B cell (primary cell): ENCODE measurements around the gene HENMT1. TPM values are rescaled to one million over a fixed set of nuclear protein-coding genes. Genes with fewer than 3 reads are reported as not detected.
"Not testable (repeated sequence)": the region's sequence is repeated elsewhere in the genome, so short reads cannot be mapped to it uniquely, and the experiment has no call there.

Source experiments
- ATAC-seq: fragments of 200-7000 bp; cut with Tn5 transposase; one replicate; pipeline ENCODE4 v1.10.0; 2021; ENCODE audit warnings: low read depth, mild to moderate bottlenecking, moderate number of reproducible peaks, moderate library complexity
- CTCF ChIA-PET: fragments of 350-600 bp; sonication (Branson Sonifier 250); formaldehyde crosslinking; loops from one replicate; lab custom pipeline; 2021; ENCODE audit warnings: antibody characterized with exemption, inconsistent platforms; lab: Charles Lee
- POLR2A ChIA-PET: fragments of 350-600 bp; sonication (Branson Sonifier 250); formaldehyde crosslinking; loops from one replicate; lab custom pipeline; 2021; ENCODE audit warnings: antibody characterized with exemption; lab: Charles Lee
- DNase-seq: peaks from one replicate; pipeline ENCODE4 v3.0.0; 2013
- H2AFZ ChIP-seq: 2 replicates; pipeline ENCODE4 v1.6.1; 2012; ENCODE audit warnings: mild to moderate bottlenecking, low read depth, low read length; ENCODE audit not compliant: insufficient read depth, poor library complexity, severe bottlenecking
- H3K27ac ChIP-seq, 2 donors: 1 replicate in 1 of 2; 2 replicates in 1 of 2; pipeline ENCODE4 v1.5.1; 2012 to 2013; ENCODE audit warnings: low read length in 2 of 2, mild to moderate bottlenecking in 2 of 2, moderate library complexity in 1 of 2
- H3K27me3 ChIP-seq, 4 experiments: fragments of 200-600 bp in 1 of 4; sonication (generic) in 1 of 4; replicated peaks in 1 of 4; 1 replicate in 2 of 4; 2 replicates in 2 of 4; pipeline versions ENCODE4 v1.6.1 to v1.7.0; 2013 to 2016; ENCODE audit warnings: low read length in 3 of 4, mild to moderate bottlenecking in 2 of 4, mixed read lengths in 1 of 4, moderate library complexity in 1 of 4; ENCODE audit not compliant: insufficient read depth in 4 of 4, control insufficient read depth in 3 of 4; ENCODE audit errors: control extremely low read depth in 1 of 4
- H3K36me3 ChIP-seq, 2 experiments: replicated peaks in 1 of 2; 1 replicate in 1 of 2; 2 replicates in 1 of 2; pipeline versions ENCODE4 v1.6.1 to v1.7.1; 2013; ENCODE audit warnings: low read length in 1 of 2; ENCODE audit not compliant: insufficient read depth in 2 of 2, control insufficient read depth in 1 of 2; ENCODE audit errors: control extremely low read depth in 1 of 2, extremely low read depth in 1 of 2
- H3K4me1 ChIP-seq, 2 donors: fragments of 200-600 bp in 1 of 2; sonication (generic) in 1 of 2; 1 replicate in 1 of 2; 2 replicates in 1 of 2; pipeline versions ENCODE4 v1.5.1 to v1.6.1; 2013 to 2017; ENCODE audit warnings: low read length in 2 of 2; ENCODE audit not compliant: control insufficient read depth in 2 of 2, insufficient read depth in 2 of 2
- H3K4me2 ChIP-seq: replicated peaks from 2 replicates; pipeline ENCODE3; 2012; ENCODE audit warnings: mild to moderate bottlenecking, low read depth, low read length; ENCODE audit not compliant: poor library complexity, severe bottlenecking
- H3K4me3 ChIP-seq, 5 experiments: fragments of 200-600 bp in 1 of 5; sonication (generic) in 1 of 5; 1 replicate in 3 of 5; 2 replicates in 2 of 5; pipeline versions ENCODE4 v1.5.1 to v1.7.0; 2011 to 2016; ENCODE audit warnings: low read length in 4 of 5, mild to moderate bottlenecking in 4 of 5, low read depth in 2 of 5, control low read depth in 1 of 5, moderate library complexity in 1 of 5; ENCODE audit not compliant: insufficient read depth in 1 of 5; ENCODE audit errors: control extremely low read depth in 1 of 5, extremely low read depth in 1 of 5
- H3K79me2 ChIP-seq: fragments of 200-600 bp; sonication (generic); one replicate; pipeline ENCODE4 v1.6.0; 2016; ENCODE audit warnings: low read length; ENCODE audit not compliant: control insufficient read depth, insufficient read depth
- H3K9ac ChIP-seq: fragments of 200-600 bp; sonication (generic); 2 replicates; pipeline ENCODE4 v1.6.1; 2017; ENCODE audit warnings: mild to moderate bottlenecking, low read length, moderate library complexity
- H3K9me3 ChIP-seq, 3 donors: one replicate each; pipeline versions ENCODE4 v1.6.1 to v1.7.1; 2013; ENCODE audit warnings: low read length in 2 of 3; ENCODE audit not compliant: control insufficient read depth in 2 of 3, insufficient read depth in 1 of 3; ENCODE audit errors: control extremely low read depth in 1 of 3
- H4K20me1 ChIP-seq: 2 replicates; pipeline ENCODE4 v1.6.0; 2012; ENCODE audit warnings: mild to moderate bottlenecking, low read length; ENCODE audit not compliant: insufficient read depth, control insufficient read depth, poor library complexity, severe bottlenecking
- H3K27ac Mint-ChIP-seq: one replicate; pipeline ENCODE4 v1.8.0; 2021; ENCODE audit warnings: mixed read lengths
- H3K27me3 Mint-ChIP-seq: one replicate; pipeline ENCODE4 v1.8.0; 2021; ENCODE audit warnings: mixed read lengths
- H3K4me1 Mint-ChIP-seq: one replicate; pipeline ENCODE4 v1.8.0; 2021; ENCODE audit warnings: mixed read lengths
- H3K4me3 Mint-ChIP-seq: one replicate; pipeline ENCODE4 v1.8.0; 2021; ENCODE audit warnings: mixed read lengths
- H3K9me3 Mint-ChIP-seq: one replicate; pipeline ENCODE4 v1.8.0; 2022; ENCODE audit warnings: mixed read lengths; ENCODE audit not compliant: insufficient read depth
- CTCF ChIP-seq: fragments of 200-600 bp; IDR thresholded peaks from one replicate; pipeline ENCODE4 v1.8.0; 2022; ENCODE audit warnings: antibody characterized with exemption, mild to moderate bottlenecking
- EZH2 ChIP-seq: IDR thresholded peaks from 2 replicates; pipeline ENCODE4 v1.6.1; 2012; ENCODE audit warnings: borderline replicate concordance, low read depth, mild to moderate bottlenecking, moderate library complexity, low read length; ENCODE audit not compliant: insufficient read depth, poor library complexity, severe bottlenecking
- WGBS: methylation state at CpG from one replicate; pipeline ENCODE4 v1.1.5; 2013; ENCODE audit warnings: missing lambda C conversion rate; ENCODE audit not compliant: insufficient coverage; 5-methylcytosine and 5-hydroxymethylcytosine counted together
- intact Hi-C: fragments of 100-400 bp; cut with micrococcal nuclease; formaldehyde crosslinking; loops from one replicate; pipeline ENCODE4 v1.10.0; 2022
- polyA plus RNA-seq: library from polyadenylated mRNA; depleted of rRNA; stranded (reverse); fragments of >200 nt; gene quantifications from 2 replicates; pipeline ENCODE4 v1.2.3, GENCODE V29; 2012
- total RNA-seq, 2 donors: library from RNA; stranded (reverse); fragments of 120-200 nt in 1 of 2; gene quantifications; 1 replicate in 1 of 2; 2 replicates in 1 of 2; pipeline versions ENCODE4 v1.2.3 to v1.2.4, GENCODE V29; 2013 to 2022

HENMT1 gene
- total and polyA plus RNA-seq, 2 donors (not counting 1 experiment from before 2014, with no cell fraction given), result 4.2 to 6.4 TPM

DNA sequence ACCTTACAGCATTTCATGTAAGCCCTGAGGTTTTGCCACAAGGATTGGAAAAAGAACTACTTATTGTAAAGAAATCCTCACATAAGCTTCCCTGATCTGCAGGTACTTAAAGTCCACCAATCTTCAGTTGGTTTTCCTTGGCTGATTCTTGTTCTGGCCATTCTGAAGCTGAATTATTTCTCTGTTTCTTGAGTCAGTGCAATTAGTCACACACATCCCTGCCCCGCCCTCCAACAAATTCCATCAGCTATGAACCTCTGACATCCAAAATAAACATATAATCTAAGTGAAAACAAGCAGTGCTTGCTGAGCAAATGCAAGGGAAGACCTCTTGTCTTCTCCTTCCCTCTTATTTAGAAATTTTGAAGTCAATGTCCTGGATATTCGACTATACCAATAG, 43.6 kb upstream of the HENMT1 start:
- POLR2A ChIA-PET, result no interaction called here
- CTCF ChIA-PET, result interaction anchor here (1.1 to 1.3 kb wide), 2 partner anchors 12 kb away, joined by 4 to 5 read pairs; partner anchors contain the start of gene PRPF38B
- TF ChIP-seq CTCF (no peak), EZH2 (no peak)
- H3K9me3 Mint-ChIP-seq, result no peaks in the 10 kb centered on the region
- H3K27ac Mint-ChIP-seq, result no peak overlapping the region
- no peaks in the 10 kb centered on the region for H3K9me3 ChIP-seq
- no peak overlapping the region for H3K4me3 Mint-ChIP-seq
- no peak overlapping the region for H3K4me3 ChIP-seq
- WGBS, result 100% methylated on average over 1 of the region's 2 CpGs
- peaks cover 3 to 20% of the 10 kb centered on the region in 2 experiments for H3K36me3 ChIP-seq
- no peaks in the 10 kb centered on the region for H3K79me2 ChIP-seq
- no peak overlapping the region for H2AFZ ChIP-seq
- peaks cover under 1% of the 10 kb centered on the region for H3K27me3 Mint-ChIP-seq
- ATAC-seq, result no peak
- no peak for DNase-seq
- H3K4me1 Mint-ChIP-seq, result peaks cover 11% of the 10 kb centered on the region
- intact Hi-C loops, result no loop called here
- no peaks in the 10 kb centered on the region for H4K20me1 ChIP-seq
- H3K27me3 ChIP-seq, result no peaks in the 10 kb centered on the region
- peaks cover 3 to 5% of the 10 kb centered on the region in 2 donors for H3K4me1 ChIP-seq
- H3K9ac ChIP-seq, result no peak overlapping the region
- H3K4me2 ChIP-seq, result no peak overlapping the region
- H3K27ac ChIP-seq, result no peak overlapping the region

DNA sequence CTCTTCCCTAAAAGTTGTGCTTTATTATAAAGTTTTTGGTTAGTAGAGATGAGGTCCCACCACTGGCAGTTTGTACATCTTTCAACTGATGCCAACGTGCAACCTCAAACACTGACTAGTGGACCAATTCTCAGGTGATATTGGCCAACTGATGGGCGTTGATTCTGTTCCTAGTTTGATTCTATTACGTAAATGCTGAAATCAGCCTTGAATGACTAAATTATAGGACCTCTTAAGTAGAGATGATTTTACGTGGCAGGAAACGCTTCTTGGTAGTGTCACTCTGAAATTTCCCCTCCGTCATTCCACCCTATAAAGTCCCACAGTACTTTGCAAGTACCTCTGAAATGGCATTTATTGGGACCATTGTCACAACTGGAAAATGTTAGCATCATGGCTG, 43.0 kb upstream of the HENMT1 start:
- H3K9me3 Mint-ChIP-seq, result no peaks in the 10 kb centered on the region
- WGBS, result 69% methylated on average over 2 of the region's 6 CpGs
- H3K79me2 ChIP-seq, result no peaks in the 10 kb centered on the region
- ATAC-seq, result no peak
- CTCF ChIA-PET, result interaction anchor here (1.1 to 1.3 kb wide), 2 partner anchors 11 to 12 kb away, joined by 4 to 5 read pairs; partner anchors contain the start of gene PRPF38B
- no peak overlapping the region for H2AFZ ChIP-seq
- H3K27ac ChIP-seq, result no peak overlapping the region
- H3K4me3 Mint-ChIP-seq, result no peak overlapping the region
- H3K27me3 Mint-ChIP-seq, result no peaks in the 10 kb centered on the region
- no peak overlapping the region for H3K4me2 ChIP-seq
- H4K20me1 ChIP-seq, result no peaks in the 10 kb centered on the region
- H3K27ac Mint-ChIP-seq, result no peak overlapping the region
- POLR2A ChIA-PET, result no interaction called here
- no peak overlapping the region for H3K4me3 ChIP-seq
- peaks cover 14% of the 10 kb centered on the region for H3K4me1 Mint-ChIP-seq
- no peaks in the 10 kb centered on the region for H3K27me3 ChIP-seq
- H3K9me3 ChIP-seq, result no peaks in the 10 kb centered on the region
- intact Hi-C loops, result no loop called here
- H3K9ac ChIP-seq, result no peak overlapping the region
- no peak for TF ChIP-seq EZH2
- TF ChIP-seq CTCF, result no peak
- H3K4me1 ChIP-seq, result peaks cover 3 to 5% of the 10 kb centered on the region in 2 donors
- H3K36me3 ChIP-seq, result peaks cover 3 to 26% of the 10 kb centered on the region in 2 experiments
- DNase-seq, result no peak

- H3K9me3 ChIP-seq, H3K27ac Mint-ChIP-seq, H3K9ac ChIP-seq, H3K4me2 ChIP-seq, H2AFZ ChIP-seq, POLR2A ChIA-PET, intact Hi-C loops, H3K79me2 ChIP-seq, H3K4me3 ChIP-seq, H3K27ac ChIP-seq, H3K9me3 Mint-ChIP-seq, DNase-seq, H3K4me3 Mint-ChIP-seq, H3K27me3 Mint-ChIP-seq, H4K20me1 ChIP-seq, CTCF ChIA-PET, ATAC-seq, H3K27me3 ChIP-seq, H3K4me1 ChIP-seq: not testable (repeated sequence)
- peaks cover 14% of the 10 kb centered on the region for H3K4me1 Mint-ChIP-seq
- 100% methylated on average over 1 of the region's 6 CpGs for WGBS
- H3K36me3 ChIP-seq, result peaks cover 7 to 44% of the 10 kb centered on the region in 2 experiments
Measured at GRCh38 chr1:108702109-108702508, 41.2 kb upstream of the HENMT1 start.
